GM12878 (cell line): ENCODE results near the gene VPS26B. TPM values are rescaled to one million over a fixed set of nuclear protein-coding genes. Genes with fewer than 3 reads are reported as not detected.
A peak's percentile ranks its signal among the peaks of the same experiment; 100 is the strongest.

Source experiments
- ATAC-seq: fragments of 200-7000 bp; cut with Tn5 transposase; 3 replicates; pipeline ENCODE4 v1.9.1; 2020; ENCODE audit warnings: mild to moderate bottlenecking, moderate library complexity
- BruUV-seq: library from RNA; stranded (reverse); fragments of 400-500 nt; replicated peaks from 2 replicates; lab custom pipeline; 2021; lab: Mats Ljungman, UMichigan
- CTCF ChIA-PET: fragments of 300-600 bp; sonication (Branson Sonifier 250); formaldehyde crosslinking; extraction: SDS; loops from one replicate; lab custom pipeline; 2021; ENCODE audit warnings: inconsistent platforms; lab: Yijun Ruan, JAX
- POLR2A ChIA-PET: fragments of 350-600 bp; formaldehyde crosslinking; extraction: SDS; loops from one replicate; lab custom pipeline; 2021; ENCODE audit warnings: inconsistent platforms; lab: Charles Lee
- RAD21 ChIA-PET: fragments of 300-600 bp; sonication (Branson Sonifier 250); formaldehyde crosslinking; loops from one replicate; lab custom pipeline; 2023; ENCODE audit warnings: antibody characterized with exemption; ENCODE audit not compliant: unreplicated experiment; lab: Charles Lee
- SMC1A ChIA-PET: fragments of 300-600 bp; sonication (Branson Sonifier 250); formaldehyde crosslinking; loops from one replicate; lab custom pipeline; 2023; ENCODE audit not compliant: unreplicated experiment, uncharacterized antibody; lab: Charles Lee
- DNase-seq: peaks from one replicate; pipeline ENCODE4 v3.0.0-alpha.2; 2011; ENCODE audit warnings: low read depth, low spot score
- FAIRE-seq: peaks from 3 replicates; lab custom pipeline; 2011; peaks lifted over from hg19 to GRCh38; lab: Jason Lieb, UNC
- H2AFZ ChIP-seq: 2 replicates; pipeline ENCODE4 v1.6.0; 2011; ENCODE audit warnings: low read depth, low read length, control low read depth; ENCODE audit not compliant: control insufficient read depth
- H3K27ac ChIP-seq: 2 replicates; pipeline ENCODE4 v1.5.1; 2011; ENCODE audit warnings: control low read depth; ENCODE audit not compliant: control insufficient read depth, insufficient read depth
- H3K27me3 ChIP-seq, 2 experiments: replicated peaks in 1 of 2; 2 replicates each; pipeline versions ENCODE4 v1.6.0 to v1.6.1; 2011; ENCODE audit warnings: low read length in 1 of 2; ENCODE audit not compliant: control insufficient read depth in 2 of 2, insufficient read depth in 2 of 2
- H3K36me3 ChIP-seq, 2 experiments: 2 replicates each; pipeline ENCODE4 v1.5.1; 2011; ENCODE audit warnings: low read length in 1 of 2; ENCODE audit not compliant: control insufficient read depth in 2 of 2, insufficient read depth in 2 of 2
- H3K4me1 ChIP-seq: 2 replicates; pipeline ENCODE4 v1.6.1; 2011; ENCODE audit warnings: mild to moderate bottlenecking, low read length, moderate library complexity, mixed read lengths; ENCODE audit not compliant: control insufficient read depth, insufficient read depth
- H3K4me2 ChIP-seq: 2 replicates; pipeline ENCODE4 v1.6.0; 2011; ENCODE audit warnings: control low read depth; ENCODE audit not compliant: control insufficient read depth, insufficient read depth
- H3K4me3 ChIP-seq: fragments of 200-600 bp; sonication (generic); 2 replicates; pipeline ENCODE4 v1.5.1; 2016
- H3K79me2 ChIP-seq: 2 replicates; pipeline ENCODE4 v1.6.0; 2011; ENCODE audit warnings: low read length; ENCODE audit not compliant: control insufficient read depth, insufficient read depth
- H3K9ac ChIP-seq: 2 replicates; pipeline ENCODE4 v1.8.0; 2011; ENCODE audit warnings: low read length, control low read depth, mixed read lengths; ENCODE audit not compliant: control insufficient read depth, insufficient read depth
- H3K9me3 ChIP-seq: replicated peaks from 3 replicates; pipeline ENCODE4 v1.5.1; 2011; ENCODE audit warnings: mild to moderate bottlenecking, low read length; ENCODE audit not compliant: control insufficient read depth, insufficient read depth
- H4K20me1 ChIP-seq: 2 replicates; pipeline ENCODE4 v1.6.0; 2011; ENCODE audit not compliant: control insufficient read depth, insufficient read depth
- MXI1 ChIP-seq: fragments of 150-350 bp; IDR thresholded peaks from 2 replicates; pipeline ENCODE4 v1.6.1; 2011; ENCODE audit warnings: low read depth, mild to moderate bottlenecking, inconsistent platforms, low read length, improper control_type of control experiment
- PAX5 ChIP-seq: IDR thresholded peaks from 2 replicates; pipeline ENCODE4 v1.6.1; 2011; ENCODE audit warnings: low read depth, low read length, borderline replicate concordance
- SRF ChIP-seq, 2 experiments: IDR thresholded peaks; 2 replicates each; pipeline ENCODE4 v1.6.1; 2011; ENCODE audit warnings: low read depth in 2 of 2, low read length in 2 of 2, mild to moderate bottlenecking in 1 of 2, moderate library complexity in 1 of 2
- TBL1XR1 ChIP-seq: IDR thresholded peaks from 2 replicates; pipeline ENCODE4 v1.6.1; 2012; ENCODE audit warnings: low read depth, low read length, improper control_type of control experiment
- WRNIP1 ChIP-seq: IDR thresholded peaks from 2 replicates; pipeline ENCODE4 v1.6.1; 2011; ENCODE audit warnings: low read depth, low read length, improper control_type of control experiment, borderline replicate concordance
- YY1 ChIP-seq: IDR thresholded peaks from 2 replicates; pipeline ENCODE4 v1.6.1; 2011; ENCODE audit warnings: low read depth, mild to moderate bottlenecking, low read length
- ZBTB4 ChIP-seq: fragments of 450-650 bp; formaldehyde crosslinking; IDR thresholded peaks from 2 replicates; pipeline ENCODE4 v1.4.0; 2022; ENCODE audit warnings: mild to moderate bottlenecking, moderate library complexity
- ZNF207 ChIP-seq: fragments of 450-650 bp; IDR thresholded peaks from 2 replicates; pipeline ENCODE4 v1.6.1; 2014; ENCODE audit warnings: antibody characterized with exemption, mild to moderate bottlenecking, borderline replicate concordance
- ZSCAN29 ChIP-seq: fragments of 450-650 bp; IDR thresholded peaks from 2 replicates; pipeline ENCODE4 v1.6.1; 2017; ENCODE audit warnings: mild to moderate bottlenecking, moderate library complexity
- WGBS: methylation state at CpG from one replicate; pipeline ENCODE4 v1.1.6; 2016; ENCODE audit warnings: low lambda C conversion rate; ENCODE audit not compliant: insufficient replicate concordance, insufficient coverage; ENCODE audit errors: missing lambda C conversion rate; 5-methylcytosine and 5-hydroxymethylcytosine counted together
- in situ Hi-C: fragments of 300-500 bp; cut with MboI; formaldehyde crosslinking; loops from 9 replicates; pipeline ENCODE4 v1.14.3; 2018; ENCODE audit warnings: mixed read lengths
- intact Hi-C: fragments of 100-400 bp; cut with micrococcal nuclease; formaldehyde crosslinking; loops from one replicate; pipeline ENCODE4 v1.14.2; 2022; ENCODE audit not compliant: unreplicated experiment
- polyA plus RNA-seq, 11 experiments: library from polyadenylated mRNA; depleted of rRNA in 4 of 11; unstranded in 6 of 11; stranded (reverse) in 5 of 11; fragments of >200 nt; fragmentation: Nextera tagmentation in 4 of 11; fragmentation: Illumina TruSeq in 1 of 11; extraction: Ambion mirVana in 4 of 11; extraction: Trizol in 1 of 11; gene quantifications; 1 replicate in 1 of 11; 2 replicates in 10 of 11; pipeline versions ENCODE4 v1.2.1 to v1.2.3, GENCODE V29; 2011 to 2016; ENCODE audit warnings: inconsistent platforms in 2 of 11, missing spikeins in 2 of 11, low read depth in 1 of 11
- total RNA-seq, 4 experiments: library from RNA; depleted of rRNA in 3 of 4; stranded (reverse); fragments of >200 nt in 3 of 4; fragmentation: Illumina TruSeq in 1 of 4; extraction: Trizol in 1 of 4; gene quantifications; 2 replicates each; pipeline versions ENCODE4 v1.2.1 to v1.2.3, GENCODE V29; 2013 to 2021
- TF ChIP-seq, protein P1 (sequence below): IDR thresholded peaks from 2 replicates; pipeline ENCODE4 v1.6.1; 2012; ENCODE audit warnings: mild to moderate bottlenecking, low read depth, low read length
- TF ChIP-seq, protein P2 (sequence below): fragments of 450-650 bp; conservative IDR thresholded peaks from 2 replicates; pipeline ENCODE4 v1.6.1; 2017; ENCODE audit warnings: mild to moderate bottlenecking, moderate library complexity

Gene VPS26B
- total and polyA plus RNA-seq, 10 of the 15 experiments (the other 5 are each of a cell fraction or from before 2014, with no cell fraction given) = 1.6 to 26.9 (median 13.3) TPM

DNA sequence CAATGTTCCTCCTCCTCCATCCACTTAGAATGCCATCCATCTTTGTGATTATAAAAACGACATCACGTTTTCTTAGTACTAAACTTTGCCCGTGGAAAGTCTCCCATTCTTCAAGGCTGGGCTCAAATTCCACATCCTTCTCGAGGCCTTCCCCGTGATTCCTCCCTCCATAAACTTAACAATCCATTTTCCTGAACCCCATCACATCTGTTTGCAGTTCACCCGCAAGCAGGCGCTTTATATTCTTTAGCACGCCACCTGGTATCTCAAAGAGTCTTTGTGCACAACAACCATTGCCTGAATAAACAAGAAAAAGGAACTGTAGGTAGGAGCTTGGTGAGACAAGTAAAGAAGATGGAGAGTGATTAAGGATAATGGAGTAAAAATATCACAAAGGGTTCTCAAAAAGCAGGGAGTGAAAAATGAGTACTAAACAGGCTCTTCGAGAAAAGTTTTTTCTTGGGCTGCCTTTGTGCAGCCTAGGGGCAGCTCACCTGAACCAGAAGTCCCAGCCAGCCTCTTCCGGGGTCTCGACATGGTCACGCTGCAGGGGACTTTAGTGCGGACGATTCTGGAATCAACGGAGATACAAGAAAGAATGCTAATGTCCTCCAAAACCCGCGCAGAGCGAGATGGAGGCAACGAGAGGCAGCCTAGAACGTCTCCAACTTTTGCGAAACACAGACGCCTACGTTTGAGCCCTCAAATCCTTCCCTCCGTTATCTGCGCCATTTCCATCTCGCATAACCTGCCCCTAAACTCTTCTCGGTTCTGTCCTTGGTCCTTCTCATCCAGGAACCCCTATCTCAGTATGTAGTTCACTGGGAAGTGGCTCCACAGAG is 28.1 kb downstream of the VPS26B start:
- Histone ChIP-seq H4K20me1 (no peaks in the 10 kb centered on the region), H3K9me3 (no peaks in the 10 kb centered on the region), H3K36me3 (peaks cover 2 to 7% of the 10 kb centered on the region in 2 experiments; a peak in 3 of 4 replicates), H3K4me2 (peak overlapping the region; percentile 91), H2AFZ (peak overlapping the region; percentile 97), H3K9ac (peak overlapping the region; percentile 78), H3K4me3 (peak overlapping the region; percentile 90), H3K27ac (peak overlapping the region; percentile 62), H3K79me2 (peaks cover 6% of the 10 kb centered on the region), H3K4me1 (no peaks in the 10 kb centered on the region), H3K27me3 (no peaks in the 10 kb centered on the region)
- WGBS = 14% methylated on average over 27 of the region's 27 CpGs
- no peak for DNase-seq
- intact Hi-C loops = loop anchor here (2.0 to 10.0 kb wide), 2 partner anchors 28 to 48 kb away; partner anchors contain the start of gene VPS26B
- TSS peak; percentile 76 for BruUV-seq
- ATAC-seq = peak; percentile 28
- no peak for TF ChIP-seq TBL1XR1
- TF ChIP-seq, protein P1, sequence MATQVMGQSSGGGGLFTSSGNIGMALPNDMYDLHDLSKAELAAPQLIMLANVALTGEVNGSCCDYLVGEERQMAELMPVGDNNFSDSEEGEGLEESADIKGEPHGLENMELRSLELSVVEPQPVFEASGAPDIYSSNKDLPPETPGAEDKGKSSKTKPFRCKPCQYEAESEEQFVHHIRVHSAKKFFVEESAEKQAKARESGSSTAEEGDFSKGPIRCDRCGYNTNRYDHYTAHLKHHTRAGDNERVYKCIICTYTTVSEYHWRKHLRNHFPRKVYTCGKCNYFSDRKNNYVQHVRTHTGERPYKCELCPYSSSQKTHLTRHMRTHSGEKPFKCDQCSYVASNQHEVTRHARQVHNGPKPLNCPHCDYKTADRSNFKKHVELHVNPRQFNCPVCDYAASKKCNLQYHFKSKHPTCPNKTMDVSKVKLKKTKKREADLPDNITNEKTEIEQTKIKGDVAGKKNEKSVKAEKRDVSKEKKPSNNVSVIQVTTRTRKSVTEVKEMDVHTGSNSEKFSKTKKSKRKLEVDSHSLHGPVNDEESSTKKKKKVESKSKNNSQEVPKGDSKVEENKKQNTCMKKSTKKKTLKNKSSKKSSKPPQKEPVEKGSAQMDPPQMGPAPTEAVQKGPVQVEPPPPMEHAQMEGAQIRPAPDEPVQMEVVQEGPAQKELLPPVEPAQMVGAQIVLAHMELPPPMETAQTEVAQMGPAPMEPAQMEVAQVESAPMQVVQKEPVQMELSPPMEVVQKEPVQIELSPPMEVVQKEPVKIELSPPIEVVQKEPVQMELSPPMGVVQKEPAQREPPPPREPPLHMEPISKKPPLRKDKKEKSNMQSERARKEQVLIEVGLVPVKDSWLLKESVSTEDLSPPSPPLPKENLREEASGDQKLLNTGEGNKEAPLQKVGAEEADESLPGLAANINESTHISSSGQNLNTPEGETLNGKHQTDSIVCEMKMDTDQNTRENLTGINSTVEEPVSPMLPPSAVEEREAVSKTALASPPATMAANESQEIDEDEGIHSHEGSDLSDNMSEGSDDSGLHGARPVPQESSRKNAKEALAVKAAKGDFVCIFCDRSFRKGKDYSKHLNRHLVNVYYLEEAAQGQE = 0 out of 2 replicates have a peak, but pooled peaks have one; percentile 6
- TF ChIP-seq, protein P2, sequence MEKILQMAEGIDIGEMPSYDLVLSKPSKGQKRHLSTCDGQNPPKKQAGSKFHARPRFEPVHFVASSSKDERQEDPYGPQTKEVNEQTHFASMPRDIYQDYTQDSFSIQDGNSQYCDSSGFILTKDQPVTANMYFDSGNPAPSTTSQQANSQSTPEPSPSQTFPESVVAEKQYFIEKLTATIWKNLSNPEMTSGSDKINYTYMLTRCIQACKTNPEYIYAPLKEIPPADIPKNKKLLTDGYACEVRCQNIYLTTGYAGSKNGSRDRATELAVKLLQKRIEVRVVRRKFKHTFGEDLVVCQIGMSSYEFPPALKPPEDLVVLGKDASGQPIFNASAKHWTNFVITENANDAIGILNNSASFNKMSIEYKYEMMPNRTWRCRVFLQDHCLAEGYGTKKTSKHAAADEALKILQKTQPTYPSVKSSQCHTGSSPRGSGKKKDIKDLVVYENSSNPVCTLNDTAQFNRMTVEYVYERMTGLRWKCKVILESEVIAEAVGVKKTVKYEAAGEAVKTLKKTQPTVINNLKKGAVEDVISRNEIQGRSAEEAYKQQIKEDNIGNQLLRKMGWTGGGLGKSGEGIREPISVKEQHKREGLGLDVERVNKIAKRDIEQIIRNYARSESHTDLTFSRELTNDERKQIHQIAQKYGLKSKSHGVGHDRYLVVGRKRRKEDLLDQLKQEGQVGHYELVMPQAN = 0 out of 2 replicates have a peak, but pooled peaks have one; percentile 11
- TF ChIP-seq WRNIP1 = no peak
- peak; percentile 40; the same call in 1 of the 2 replicates for TF ChIP-seq ZNF207
- TF ChIP-seq ZSCAN29 = no peak
- TF ChIP-seq MXI1 = peak; percentile 10; the same call in 1 of the 2 replicates
- no peak for TF ChIP-seq ZBTB4 (CRISPR knock-in tag)
- 0 out of 2 replicates have a peak, but pooled peaks have one; percentile 23 for TF ChIP-seq PAX5
- TF ChIP-seq SRF (IDR thresholded peaks at IDR 0.05; ENCODE audit: low read depth in 2 of 2, low read length in 2 of 2) = no peak
- peak; percentile 53; the same call in 1 of the 2 replicates for TF ChIP-seq YY1
- CTCF ChIA-PET = interaction anchor here (3.4 kb wide), 1 partner anchor 45 kb away, joined by 18 read pairs; no protein-coding TSS in a partner anchor
- in situ Hi-C loops = no loop called here
- no peak for FAIRE-seq
- RAD21 ChIA-PET = interaction anchor here (1.4 kb wide), 1 partner anchor 28 kb away, joined by 3 read pairs; the partner anchor contains the start of gene VPS26B
- POLR2A ChIA-PET = interaction anchor here (0.6 to 1.0 kb wide), 3 partner anchors 28 to 46 kb away, joined by 3 to 8 read pairs (median 3); partner anchors contain the start of genes NCAPD3 and VPS26B
- SMC1A ChIA-PET = interaction anchor here (1.5 kb wide), 1 partner anchor 28 kb away, joined by 4 read pairs; the partner anchor contains the start of gene VPS26B
